BJ (cell line): Measurements from ENCODE around the gene IGSF11. TPM values are rescaled to one million over a fixed set of nuclear protein-coding genes. Genes with fewer than 3 reads are reported as not detected.
A peak's percentile ranks its signal among the peaks of the same experiment; 100 is the strongest.
"Not testable (repeated sequence)": the region's sequence is repeated elsewhere in the genome, so short reads cannot be mapped to it uniquely, and the experiment has no call there.

Source experiments
- CTCF ChIA-PET: fragments of 350-600 bp; formaldehyde crosslinking; extraction: SDS; loops from one replicate; lab custom pipeline; 2021; ENCODE audit warnings: antibody characterized with exemption, inconsistent platforms; lab: Yijun Ruan, JAX
- POLR2A ChIA-PET: fragments of 300-600 bp; sonication (Branson Sonifier 250); formaldehyde crosslinking; extraction: SDS; loops from one replicate; lab custom pipeline; 2021; ENCODE audit warnings: antibody characterized with exemption; lab: Charles Lee
- DNase-seq: peaks from one replicate; pipeline ENCODE4 v3.0.0-alpha.2; 2011; ENCODE audit warnings: low read depth
- H3K27me3 ChIP-seq: 2 replicates; pipeline ENCODE4 v1.6.0; 2011; ENCODE audit warnings: low read length; ENCODE audit not compliant: control insufficient read depth, insufficient read depth
- H3K36me3 ChIP-seq: 2 replicates; pipeline ENCODE4 v1.5.1; 2011; ENCODE audit warnings: low read length; ENCODE audit not compliant: control insufficient read depth, insufficient read depth
- H3K4me3 ChIP-seq: 2 replicates; pipeline ENCODE4 v1.5.1; 2011; ENCODE audit warnings: low read depth, mild to moderate bottlenecking, control low read depth, low read length
- CTCF ChIP-seq: IDR thresholded peaks from 2 replicates; pipeline ENCODE4 v1.5.1; 2011; ENCODE audit warnings: low read depth, mild to moderate bottlenecking, control low read depth, inconsistent platforms, low read length, moderate library complexity; ENCODE audit not compliant: insufficient read depth
- polyA minus RNA-seq: library from RNA; depleted of rRNA, polyadenylated mRNA; stranded (reverse); fragments of >200 nt; gene quantifications from 2 replicates; pipeline ENCODE4 v1.2.3, GENCODE V29; 2011; rRNA and poly(A)+ RNA removed
- polyA plus RNA-seq: library from polyadenylated mRNA; depleted of rRNA; stranded (reverse); fragments of >200 nt; gene quantifications from 2 replicates; pipeline ENCODE4 v1.2.3, GENCODE V29; 2011; rRNA removed

IGSF11 gene
- polyA plus RNA-seq: 0.05 and 0.20 TPM in 2 replicates
- 0.38 TPM in 1 of 2 replicates, not detected in the other for polyA minus RNA-seq

GRCh38 chr3:119034256-119035013, at the start of gene IGSF11:
TSS of gene IGSF11 (minus strand) at chr3:119034846. CDS start at chr3:119034582, 264 bp downstream.
- CTCF ChIA-PET: interaction anchor here (0.7 to 3.2 kb wide), 10 partner anchors 10 to 155 kb away, joined by 3 to 35 read pairs (median 4); no protein-coding TSS in a partner anchor
- no peak for TF ChIP-seq CTCF
- Histone ChIP-seq H3K27me3 (peaks cover 13% of the 10 kb centered on the region), H3K4me3 (peak within 1 kb of the TSS; percentile 51), H3K36me3 (no peaks in the 10 kb centered on the region)
- POLR2A ChIA-PET: interaction anchor here (0.5 kb wide), 1 partner anchor 69 kb away, joined by 3 read pairs; no protein-coding TSS in a partner anchor
- DNase-seq: no peak

- DNase-seq: no peak
- TF ChIP-seq CTCF: no peak
- CTCF ChIA-PET: interaction anchor here (1.0 kb wide), 1 partner anchor 18 kb away, joined by 3 read pairs; no protein-coding TSS in a partner anchor
- no peak overlapping the region for H3K4me3 ChIP-seq
- no peaks in the 10 kb centered on the region for H3K27me3 ChIP-seq
- POLR2A ChIA-PET: no interaction called here
- H3K36me3 ChIP-seq: no peaks in the 10 kb centered on the region
Observed at GRCh38 chr3:119080364-119080763, 45.7 kb upstream of the IGSF11 start.

DNA sequence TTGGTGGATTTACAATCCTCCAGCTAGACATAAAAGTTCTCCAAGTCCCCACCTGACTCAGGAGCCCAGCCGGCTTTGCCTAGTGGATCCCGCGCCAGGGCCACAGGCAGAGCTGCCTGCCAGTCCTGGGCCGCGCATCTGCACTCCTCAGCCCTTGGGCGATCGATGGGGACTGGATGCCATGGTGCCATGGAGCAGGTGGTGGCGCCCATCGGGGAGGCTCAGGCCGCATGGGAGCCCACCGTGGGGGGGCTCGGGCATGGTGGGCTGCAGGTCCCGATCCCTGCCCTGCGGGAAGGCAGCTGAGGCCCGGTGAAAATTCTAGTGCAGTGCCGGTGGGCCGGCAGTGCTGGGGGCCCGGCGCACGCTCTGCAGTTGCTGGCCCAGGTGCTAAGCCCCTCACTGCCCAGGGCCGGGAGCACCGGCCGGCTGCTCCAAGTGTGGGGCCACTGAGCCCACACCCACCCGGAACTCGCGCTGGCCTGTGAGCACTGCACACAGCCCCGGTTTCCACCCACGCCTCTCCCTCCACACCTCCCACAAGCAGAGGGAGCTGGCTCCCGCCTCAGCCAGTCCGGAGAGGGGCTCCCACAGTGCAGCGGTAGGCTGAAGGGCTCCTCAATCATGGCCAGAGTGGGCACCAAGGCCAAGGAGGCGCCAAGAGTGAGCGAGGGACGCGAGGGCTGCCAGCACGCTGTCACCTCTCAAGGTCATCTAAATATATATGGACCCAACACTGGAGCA, 38.8 kb upstream of the IGSF11 start:
- Histone ChIP-seq H3K27me3 (no peaks in the 10 kb centered on the region), H3K36me3 (no peaks in the 10 kb centered on the region), H3K4me3 (no peak overlapping the region)
- ChIA-PET CTCF (no interaction called here), POLR2A (no interaction called here)
- TF ChIP-seq CTCF: no peak
- no peak for DNase-seq

GRCh38 chr3:119072451-119072850, 37.8 kb upstream of the IGSF11 start:
- H3K36me3 ChIP-seq, CTCF ChIA-PET, H3K4me3 ChIP-seq, H3K27me3 ChIP-seq, POLR2A ChIA-PET, DNase-seq: not testable (repeated sequence)

GRCh38 chr3:119069725-119070124, 35.1 kb upstream of the IGSF11 start:
- no peak for DNase-seq
- POLR2A ChIA-PET: no interaction called here
- H3K36me3 ChIP-seq: no peaks in the 10 kb centered on the region
- H3K27me3 ChIP-seq: no peaks in the 10 kb centered on the region
- CTCF ChIA-PET: no interaction called here
- no peak overlapping the region for H3K4me3 ChIP-seq
- no peak for TF ChIP-seq CTCF
